ENCODE results near the gene CCDC201. TPM values are rescaled to one million over a fixed set of nuclear protein-coding genes. Genes with fewer than 3 reads are reported as not detected.
A peak's percentile ranks its signal among the peaks of the same experiment; 100 is the strongest.

CCDC201 gene
- total and polyA plus RNA-seq, 2 of the 8 experiments (the other 6 are each of a cell fraction or from before 2014, with no cell fraction given) = not detected

GRCh38 chr7:45889367-45890067, 16.6 kb upstream of the CCDC201 start:
- Histone ChIP-seq H4K91ac (replicated peaks; ENCODE audit: insufficient read length, low read length) (no peak overlapping the region), H4K20me1 (replicated peaks in 1 of 2; ENCODE audit: control insufficient read depth in 1 of 2, insufficient read depth in 2 of 2, low read length in 2 of 2) (no peaks in the 10 kb centered on the region), H3K56ac (replicated peaks; ENCODE audit: insufficient read length, low read depth, low read length) (no peak overlapping the region), H3K36me3 (ENCODE audit: control insufficient read depth in 2 of 4, insufficient read depth in 4 of 4, low read length in 3 of 4) (no peaks in the 10 kb centered on the region), H3K4ac (replicated peaks; ENCODE audit: insufficient read length, low read depth, low read length) (no peak overlapping the region), H3K18ac (ENCODE audit: extremely low read depth, low read length) (no peak overlapping the region), H3K27me3 (replicated peaks in 1 of 4; ENCODE audit: control insufficient read depth in 3 of 4, extremely low read depth in 1 of 4, insufficient read depth in 3 of 4, low read length in 3 of 4) (peaks cover 23 to 42% (median 35%) of the 10 kb centered on the region in 4 experiments), H3K4me1 (replicated peaks in 1 of 4; ENCODE audit: control insufficient read depth in 3 of 4, insufficient read depth in 4 of 4, low read length in 3 of 4) (peaks cover 2 to 15% (median 9%) of the 10 kb centered on the region in 4 experiments), H2BK120ac (replicated peaks; ENCODE audit: low read depth, low read length) (no peak overlapping the region), H3K9ac (replicated peaks in 1 of 4; ENCODE audit: extremely low read depth in 1 of 4, low read depth in 3 of 4, low read length in 3 of 4) (no peak overlapping the region), H2BK15ac (ENCODE audit: low read length) (no peak overlapping the region), H3K79me1 (ENCODE audit: low read depth, low read length) (no peaks in the 10 kb centered on the region), H3K27ac (ENCODE audit: low read depth, low read length) (no peak overlapping the region), H2BK20ac (ENCODE audit: low read length) (no peak overlapping the region), H3K23me2 (ENCODE audit: low read depth, low read length) (peaks cover 11% of the 10 kb centered on the region; the same call in 1 of the 2 replicates), H2BK5ac (ENCODE audit: low read depth, low read length) (no peak overlapping the region), H3K14ac (ENCODE audit: insufficient read length) (no peak overlapping the region), H3K79me2 (ENCODE audit: control insufficient read depth in 1 of 2, insufficient read depth in 2 of 2, low read length in 2 of 2) (no peaks in the 10 kb centered on the region), H4K5ac (ENCODE audit: insufficient read length, low read depth, low read length) (no peak overlapping the region), H3K9me3 (ENCODE audit: insufficient read depth in 2 of 2, low read depth in 1 of 2, low read length in 1 of 2) (no peaks in the 10 kb centered on the region), H2AFZ (ENCODE audit: low read length) (no peak overlapping the region), H4K8ac (ENCODE audit: extremely low read depth, insufficient read depth, low read length) (no peak overlapping the region), H2BK12ac (ENCODE audit: low read depth, low read length) (no peak overlapping the region), H2AK5ac (ENCODE audit: low read depth, low read length) (no peak overlapping the region), H3K4me3 (ENCODE audit: extremely low read depth in 1 of 4, insufficient read depth in 2 of 4, low read depth in 3 of 4, low read length in 4 of 4) (peak overlapping the region in 3 of 4 experiments; percentile 25 to 60 (median 32); a peak in 4 of 8 replicates), H3K4me2 (ENCODE audit: insufficient read depth in 1 of 2, low read depth in 2 of 2, low read length in 2 of 2) (peak overlapping the region; percentile 92 to 94), H3K23ac (ENCODE audit: insufficient read length) (no peak overlapping the region)
- 44% methylated on average over 8 of the region's 8 CpGs; no CpG with 5 or more reads in 1 of the 2 experiments for WGBS, 2 experiments (ENCODE audit: extremely low coverage in 1 of 2, insufficient coverage in 1 of 2, insufficient read length in 1 of 2, insufficient replicate concordance in 2 of 2, low coverage in 1 of 2, low lambda C conversion rate in 2 of 2, missing lambda C conversion rate in 1 of 2)
- FAIRE-seq (no peak), DNase-seq (ENCODE audit: low read depth in 1 of 2, low spot score in 2 of 2) (no peak)
- POLR2A ChIA-PET (ENCODE audit: partially characterized antibody) = no interaction called here
- CTCF ChIA-PET (ENCODE audit: partially characterized antibody) = interaction anchor here (0.6 to 3.8 kb wide), 11 partner anchors 11 to 469 kb away, joined by 3 to 22 read pairs (median 5); no protein-coding TSS in a partner anchor
- no peak for TF ChIP-seq JUN (IDR thresholded peaks at IDR 0.05; ENCODE audit: low read depth, low read length)
- TF ChIP-seq ASH2L (IDR thresholded peaks at IDR 0.05; ENCODE audit: low read length) = no peak
- no peak for TF ChIP-seq SP2 (IDR thresholded peaks at IDR 0.05; ENCODE audit: low read length)
- TF ChIP-seq SP1 (IDR thresholded peaks at IDR 0.05; ENCODE audit: low read depth, low read length) = no peak
- no peak for TF ChIP-seq RBBP5 (IDR thresholded peaks at IDR 0.05; ENCODE audit: borderline replicate concordance, low read depth, low read length)
- TF ChIP-seq TAF1 (IDR thresholded peaks at IDR 0.05; ENCODE audit: low read depth, low read length) = no peak
- no peak for TF ChIP-seq RAD21 (IDR thresholded peaks at IDR 0.05 in 1 of 2, conservative IDR thresholded peaks at IDR 0.05 in 1 of 2; ENCODE audit: low read depth in 2 of 2, low read length in 2 of 2)
- 0 out of 2 replicates have a peak, but pooled peaks have one; percentile 9 for TF ChIP-seq E2F6 (IDR thresholded peaks at IDR 0.05)
- TF ChIP-seq ATF2 (IDR thresholded peaks at IDR 0.05; ENCODE audit: low read length) = no peak
- 0 out of 2 replicates have a peak, but pooled peaks have one; percentile 37 for TF ChIP-seq MAX (IDR thresholded peaks at IDR 0.05)

Measured in H1 (cell line).